Spleen (tissue), 7 donors: Measurements from ENCODE around the gene ZSCAN20.

Source experiments
- POLR2A ChIP-seq, 3 donors: fragments of 450-650 bp; IDR thresholded peaks; one replicate each; pipeline ENCODE4 v1.5.1; 2017; ENCODE audit warnings: antibody characterized with exemption in 3 of 3, mild to moderate bottlenecking in 1 of 3
- TF ChIP-seq, protein P1 (sequence below), 11 experiments: fragments of 200-600 bp in 7 of 11; fragments of 450-650 bp in 4 of 11; sonication (generic) in 4 of 11; IDR thresholded peaks in 8 of 11; conservative IDR thresholded peaks in 3 of 11; 1 replicate in 7 of 11; 2 replicates in 4 of 11; pipeline versions ENCODE4 v1.4.0 to v1.8.0; 2016 to 2021; ENCODE audit warnings: antibody characterized with exemption in 11 of 11, inconsistent platforms in 4 of 11, mild to moderate bottlenecking in 1 of 11
- donor health status: DM: no; HTN: no; CAD: no; lungs with moderate emphysema.
- donor health status: DM: no; HTN: no; CAD: no.
- donor health status: DM: no; HTN: no; CAD: no.

- TF ChIP-seq, protein P1, sequence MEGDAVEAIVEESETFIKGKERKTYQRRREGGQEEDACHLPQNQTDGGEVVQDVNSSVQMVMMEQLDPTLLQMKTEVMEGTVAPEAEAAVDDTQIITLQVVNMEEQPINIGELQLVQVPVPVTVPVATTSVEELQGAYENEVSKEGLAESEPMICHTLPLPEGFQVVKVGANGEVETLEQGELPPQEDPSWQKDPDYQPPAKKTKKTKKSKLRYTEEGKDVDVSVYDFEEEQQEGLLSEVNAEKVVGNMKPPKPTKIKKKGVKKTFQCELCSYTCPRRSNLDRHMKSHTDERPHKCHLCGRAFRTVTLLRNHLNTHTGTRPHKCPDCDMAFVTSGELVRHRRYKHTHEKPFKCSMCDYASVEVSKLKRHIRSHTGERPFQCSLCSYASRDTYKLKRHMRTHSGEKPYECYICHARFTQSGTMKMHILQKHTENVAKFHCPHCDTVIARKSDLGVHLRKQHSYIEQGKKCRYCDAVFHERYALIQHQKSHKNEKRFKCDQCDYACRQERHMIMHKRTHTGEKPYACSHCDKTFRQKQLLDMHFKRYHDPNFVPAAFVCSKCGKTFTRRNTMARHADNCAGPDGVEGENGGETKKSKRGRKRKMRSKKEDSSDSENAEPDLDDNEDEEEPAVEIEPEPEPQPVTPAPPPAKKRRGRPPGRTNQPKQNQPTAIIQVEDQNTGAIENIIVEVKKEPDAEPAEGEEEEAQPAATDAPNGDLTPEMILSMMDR (IDR thresholded peaks at IDR 0.05 in 8 of 11, conservative IDR thresholded peaks at IDR 0.05 in 3 of 11), result peak; percentile 76 to 91 (median 84)
- no peak for TF ChIP-seq POLR2A (IDR thresholded peaks at IDR 0.05)
These were observed 1.9 kb upstream of the ZSCAN20 start for GRCh38 chr1:33470495-33471012.
